Right cardiac atrium (tissue), 5 donors: ENCODE data around the gene EEPD1. TPM values are rescaled to one million over a fixed set of nuclear protein-coding genes. Genes with fewer than 3 reads are reported as not detected.
A peak's percentile ranks its signal among the peaks of the same experiment; 100 is the strongest.
"Not testable (repeated sequence)": the region's sequence is repeated elsewhere in the genome, so short reads cannot be mapped to it uniquely, and the experiment has no call there.

Experiments
- ATAC-seq, 2 donors: fragments of 200-7000 bp; cut with Tn5 transposase; one replicate each; pipeline versions ENCODE4 v1.8.0 to v1.9.1; 2020; ENCODE audit warnings: moderate library complexity in 2 of 2, mild to moderate bottlenecking in 1 of 2
- DNase-seq, 3 donors: peaks; one replicate each; pipeline ENCODE4 v3.0.0-alpha.2; 2020
- H3K27ac ChIP-seq: one replicate; pipeline ENCODE4 v1.5.1; 2013; ENCODE audit warnings: mild to moderate bottlenecking, low read length, control low read depth, moderate library complexity
- H3K27me3 ChIP-seq: one replicate; pipeline ENCODE4 v1.6.1; 2013; ENCODE audit not compliant: control insufficient read depth, insufficient read depth
- H3K4me1 ChIP-seq: one replicate; pipeline ENCODE4 v1.6.1; 2013; ENCODE audit warnings: low read length; ENCODE audit not compliant: control insufficient read depth, insufficient read depth
- H3K4me3 ChIP-seq: one replicate; pipeline ENCODE4 v1.5.1; 2013; ENCODE audit warnings: low read length, control low read depth
- H3K9me3 ChIP-seq: one replicate; pipeline ENCODE4 v1.6.1; 2013; ENCODE audit warnings: low read length; ENCODE audit not compliant: control insufficient read depth
- WGBS: extraction: QIAGEN DNeasy Blood & Tissue Kit; methylation state at CpG from one replicate; pipeline ENCODE4 v1.1.7; 2013; 5-methylcytosine and 5-hydroxymethylcytosine counted together
- intact Hi-C, 4 donors: fragments of 100-400 bp; cut with DNase I; formaldehyde crosslinking; loops; one replicate each; pipeline versions ENCODE4 v1.11.0 to v1.14.0; 2022 to 2023
- long read RNA-seq, 4 donors: library from polyadenylated mRNA; unstranded; transcript quantifications; one replicate each; pipeline ENCODE4 v2.0.0, GENCODE V29; 2020 to 2021
- polyA plus RNA-seq: library from polyadenylated mRNA; stranded (reverse); fragments of 200-250 nt; gene quantifications from one replicate; pipeline ENCODE4 v1.2.3, GENCODE V29; 2013
- total RNA-seq, 4 donors: library from RNA; stranded (reverse); fragmentation: NEBNext Ultra II Directional; extraction: Animal tissue kit (Norgen Biotek cat#: 25700); gene quantifications; one replicate each; pipeline ENCODE4 v1.2.1, GENCODE V29; 2021
- donor health status: healthy with polysubstance abuse.
- donor health status: DM: no; HTN: yes; CAD: no.
- donor health status: DM: no; HTN: no; CAD: no.
- donor health status: DM: no; HTN: yes; CAD: no; lungs with severe emphysema.
- donor health status: DM: yes; HTN: yes; CAD: no.

EEPD1 gene
- total RNA-seq: 1 to 10 TPM; 3.0 to 7.8 (median 5.7) TPM
- polyA plus RNA-seq: 4.4 TPM
- long read RNA-seq, donor 1, full-length matches to known transcripts: 14 of 15 reads
- long read RNA-seq, donor 1, partial matches to known transcripts: 0 of 15 reads
- long read RNA-seq, donor 1, other reads (novel, unspliced or antisense): 1 of 15 reads
- long read RNA-seq, donor 2, full-length matches to known transcripts: 6 of 8 reads
- long read RNA-seq, donor 2, partial matches to known transcripts: 1 of 8 reads
- long read RNA-seq, donor 2, other reads (novel, unspliced or antisense): 1 of 8 reads
- long read RNA-seq, donor 3, full-length matches to known transcripts: 16 of 20 reads
- long read RNA-seq, donor 3, partial matches to known transcripts: 2 of 20 reads
- long read RNA-seq, donor 3, other reads (novel, unspliced or antisense): 2 of 20 reads
- long read RNA-seq, donor 4, full-length matches to known transcripts: 17 of 18 reads
- long read RNA-seq, donor 4, partial matches to known transcripts: 0 of 18 reads
- long read RNA-seq, donor 4, other reads (novel, unspliced or antisense): 1 of 18 reads

DNA sequence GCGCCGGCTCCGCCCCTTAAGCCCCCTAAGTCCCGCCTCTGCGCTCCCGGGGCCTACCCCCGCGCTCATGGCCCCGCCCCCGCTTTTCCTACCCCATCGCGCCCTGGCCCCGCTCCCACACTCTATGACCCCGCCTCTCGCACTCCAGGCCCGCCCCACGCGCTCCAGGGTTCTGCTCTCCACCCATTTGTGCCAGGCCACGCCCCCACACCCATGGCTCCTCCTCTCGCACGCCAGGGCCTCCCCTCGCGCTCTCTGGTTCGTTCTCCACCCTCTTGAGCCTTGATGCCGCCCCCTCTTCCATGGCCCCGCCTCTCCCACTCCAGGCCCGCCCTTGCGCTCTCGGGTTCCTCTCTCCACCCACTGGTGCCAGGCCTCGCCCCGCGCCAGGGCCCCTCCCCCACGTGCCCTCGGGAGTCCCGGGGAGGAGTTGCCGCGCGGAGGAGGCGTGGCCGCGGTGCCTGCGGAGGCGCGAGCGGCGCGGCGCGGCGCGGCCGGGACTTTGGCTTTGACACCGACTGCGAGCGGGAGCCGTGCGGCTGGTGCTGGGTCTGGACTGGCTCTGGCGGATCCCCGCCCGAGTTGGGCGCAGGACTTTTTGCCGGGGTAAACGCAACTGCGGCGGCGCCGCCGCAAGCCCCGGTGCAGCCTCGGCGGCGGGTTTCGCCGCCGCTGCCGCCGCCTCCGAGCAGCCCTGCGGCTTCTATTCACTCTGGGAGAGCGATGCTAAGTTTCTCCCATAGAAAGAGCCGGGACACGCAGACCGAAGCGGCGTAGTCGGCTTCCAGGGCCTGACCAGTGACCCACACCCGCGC lies at the start of gene EEPD1:
TSS of gene EEPD1 (plus strand) at position 499 of the 815 bp plus-strand sequence. CDS start 1,071 bp downstream, outside the sequence.
- WGBS: under 1% methylated on average over 88 of the region's 88 CpGs
- intact Hi-C loops: no loop called here
- ATAC-seq (peak; percentile 98 to 99), DNase-seq (peak; percentile 100)
- Histone ChIP-seq H3K27me3 (no peaks in the 10 kb centered on the region), H3K9me3 (no peaks in the 10 kb centered on the region), H3K4me3 (peak within 1 kb of the TSS; percentile 67), H3K27ac (peak within 1 kb of the TSS; percentile 77), H3K4me1 (peaks cover 8% of the 10 kb centered on the region)

GRCh38 chr7:36103837-36104561 lies 49.1 kb upstream of the EEPD1 start:
- no peak for ATAC-seq
- H3K27ac ChIP-seq: no peak overlapping the region
- intact Hi-C loops: no loop called here

DNA sequence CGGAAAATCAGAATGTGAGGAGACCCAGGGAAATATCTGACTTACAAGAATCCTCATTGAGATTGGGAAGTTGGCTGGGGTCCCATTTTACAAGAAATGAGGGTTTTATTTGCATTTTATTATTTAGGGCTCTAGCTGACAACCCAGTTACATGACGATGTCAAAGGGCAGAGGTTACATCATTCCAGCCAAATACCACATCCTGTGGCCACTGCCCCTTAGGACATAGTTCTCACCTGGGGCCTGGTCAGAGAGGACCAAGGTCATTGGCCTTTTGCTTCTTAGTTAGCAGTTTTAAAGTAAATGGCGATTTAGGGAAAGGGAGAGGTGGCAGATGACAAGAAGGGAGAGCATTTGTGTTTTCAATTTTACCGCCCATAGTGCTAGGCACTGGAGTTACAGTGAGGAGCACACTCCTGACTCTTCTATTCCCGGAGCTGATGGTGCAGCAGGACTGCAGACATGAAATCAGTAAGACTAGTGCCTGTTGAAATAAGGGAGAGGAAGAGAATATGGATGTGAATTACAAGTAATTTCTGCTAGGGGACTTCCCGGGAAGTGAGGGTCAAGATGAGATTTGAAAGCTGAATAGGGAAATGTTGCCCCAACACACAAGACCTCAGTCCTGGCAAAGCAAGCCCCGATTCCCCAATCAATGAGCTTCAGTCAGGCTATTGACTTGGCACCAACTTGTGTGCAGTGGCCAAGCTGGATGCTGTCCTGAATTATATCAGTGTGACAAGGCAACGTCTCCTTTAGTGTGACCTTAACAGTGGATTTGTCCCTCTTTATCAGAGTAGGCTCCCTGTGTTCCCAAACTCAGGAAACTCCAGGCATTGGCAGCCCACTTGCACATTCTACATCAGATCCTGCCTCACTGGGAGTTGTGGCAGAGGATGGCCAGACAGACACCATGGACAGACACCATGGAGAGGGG lies 45.8 kb upstream of the EEPD1 start:
- H3K27ac ChIP-seq, intact Hi-C loops: not testable (repeated sequence)

More at GRCh38 chr7:36103837-36104561, 49.1 kb upstream of the EEPD1 start:
- H3K9me3 ChIP-seq: no peaks in the 10 kb centered on the region
- no peak overlapping the region for H3K4me3 ChIP-seq
- no peaks in the 10 kb centered on the region for H3K27me3 ChIP-seq
- DNase-seq: no peak
- H3K4me1 ChIP-seq: no peaks in the 10 kb centered on the region
- WGBS: 54% methylated on average over 3 of the region's 3 CpGs

DNA sequence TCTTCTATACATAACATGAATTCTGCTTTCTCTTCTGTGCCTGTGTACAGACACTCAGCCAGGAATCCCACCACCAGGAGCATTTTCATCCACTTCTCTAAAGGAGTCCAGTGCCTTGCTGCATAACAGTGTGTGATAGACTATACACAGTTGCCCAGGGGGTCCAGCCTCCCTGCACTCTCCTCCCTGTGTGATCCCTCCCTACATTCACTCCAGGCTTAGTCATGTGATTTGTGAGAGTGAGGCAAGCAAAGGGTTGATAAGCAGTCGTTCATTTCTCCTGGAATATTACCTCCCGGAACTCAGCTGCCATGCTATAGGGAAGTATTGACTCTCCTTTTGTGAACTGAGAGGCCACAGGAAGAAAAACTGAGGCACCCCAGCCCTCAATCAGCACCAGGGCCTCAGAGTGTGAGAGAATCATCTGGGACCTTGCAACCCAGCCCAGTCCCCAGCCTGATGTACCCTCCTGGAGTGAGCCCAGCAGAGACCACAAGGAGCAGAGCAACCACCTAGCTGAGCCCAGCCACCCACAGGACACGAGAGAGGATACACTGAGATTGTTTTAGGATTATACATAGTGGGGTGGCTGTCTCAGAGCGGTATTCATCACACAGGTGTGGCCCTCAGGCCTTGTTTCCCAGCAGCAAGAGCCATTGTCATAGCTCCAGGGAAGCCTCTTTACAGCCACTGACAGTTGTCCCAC lies 45.0 kb upstream of the EEPD1 start:
- ATAC-seq (no peak), DNase-seq (no peak)
- Histone ChIP-seq H3K27me3 (no peaks in the 10 kb centered on the region), H3K4me3 (no peak overlapping the region), H3K27ac (no peak overlapping the region), H3K4me1 (peaks cover 3% of the 10 kb centered on the region), H3K9me3 (no peaks in the 10 kb centered on the region)
- intact Hi-C loops: no loop called here
- 60% methylated on average over 4 of the region's 4 CpGs for WGBS

More for the DNA sequence above, 45.8 kb upstream of the EEPD1 start:
- WGBS: 83% methylated on average over 5 of the region's 8 CpGs
- DNase-seq, H3K4me3 ChIP-seq, H3K27me3 ChIP-seq, H3K4me1 ChIP-seq, H3K9me3 ChIP-seq: not testable (repeated sequence)
- peak; percentile 55 to 66 for ATAC-seq

GRCh38 chr7:36109013-36109627 lies 43.9 kb upstream of the EEPD1 start:
- no peak for DNase-seq
- intact Hi-C loops: no loop called here
- ATAC-seq: no peak
- no peak overlapping the region for H3K4me3 ChIP-seq
- peaks cover 3% of the 10 kb centered on the region for H3K4me1 ChIP-seq
- no peak overlapping the region for H3K27ac ChIP-seq
- 92% methylated on average over 6 of the region's 6 CpGs for WGBS
- H3K9me3 ChIP-seq: no peaks in the 10 kb centered on the region
- no peaks in the 10 kb centered on the region for H3K27me3 ChIP-seq

- H3K27me3 ChIP-seq: no peaks in the 10 kb centered on the region
- intact Hi-C loops: loop anchor here in 1 of 4 donors (10.0 kb wide), 1 partner anchor 56 kb away; no protein-coding TSS in a partner anchor
- ATAC-seq (no peak), DNase-seq (no peak)
- H3K4me1 ChIP-seq: peaks cover 5% of the 10 kb centered on the region
- no peak overlapping the region for H3K4me3 ChIP-seq
- whole genome bisulfite sequencing: 92% methylated on average over 3 of the region's 3 CpGs
- H3K27ac ChIP-seq: no peak overlapping the region
- H3K9me3 ChIP-seq: no peaks in the 10 kb centered on the region
Measured at GRCh38 chr7:36110584-36110983, 42.5 kb upstream of the EEPD1 start.

- no peak overlapping the region for H3K27ac ChIP-seq
- H3K27me3 ChIP-seq: no peaks in the 10 kb centered on the region
- no peak overlapping the region for H3K4me3 ChIP-seq
- no peaks in the 10 kb centered on the region for H3K9me3 ChIP-seq
- 80% methylated on average over 2 of the region's 2 CpGs for WGBS
- intact Hi-C loops: loop anchor here in 1 of 4 donors (10.0 kb wide), 1 partner anchor 58 kb away; no protein-coding TSS in a partner anchor
- DNase-seq: no peak
- no peak for ATAC-seq
- H3K4me1 ChIP-seq: peaks cover 14% of the 10 kb centered on the region
Measured at GRCh38 chr7:36112969-36113368, 40.1 kb upstream of the EEPD1 start.

- ATAC-seq (no peak), DNase-seq (no peak)
- peaks cover 17% of the 10 kb centered on the region for H3K4me1 ChIP-seq
- no peaks in the 10 kb centered on the region for H3K9me3 ChIP-seq
- H3K27me3 ChIP-seq: no peaks in the 10 kb centered on the region
- no peak overlapping the region for H3K27ac ChIP-seq
- WGBS: 88% methylated on average over 1 of the region's 1 CpG
- no peak overlapping the region for H3K4me3 ChIP-seq
- intact Hi-C loops: loop anchor here in 1 of 4 donors (10.0 kb wide), 1 partner anchor 60 kb away; no protein-coding TSS in a partner anchor
Measured at GRCh38 chr7:36114355-36114754, 38.7 kb upstream of the EEPD1 start.
